ENCODE data around the gene LTB4R2.

Gene LTB4R2

GRCh38 chr14:24277606-24278321 is 32.2 kb upstream of the LTB4R2 start:
- peak; percentile 6 for DNase-seq

DNA sequence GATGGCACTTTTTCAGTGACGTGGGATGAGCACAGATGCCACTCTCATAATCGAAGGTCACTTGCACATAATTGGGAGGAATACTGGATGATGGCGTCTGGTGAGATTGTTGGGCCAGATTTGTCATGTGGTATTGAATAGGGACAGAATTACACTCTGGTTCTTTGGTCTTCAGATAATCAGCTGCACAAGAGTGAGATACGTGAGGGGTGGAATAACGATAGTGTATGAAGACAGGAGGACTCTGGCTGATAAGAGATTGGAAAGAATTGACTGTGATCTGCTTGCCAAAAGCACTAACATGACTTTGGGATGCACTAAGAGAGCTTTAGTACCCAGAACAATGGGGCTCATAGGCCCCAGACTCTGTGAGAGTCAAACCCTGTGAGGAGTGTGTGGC is 31.5 kb upstream of the LTB4R2 start:
- DNase-seq, result no peak

GRCh38 chr14:24279301-24280186 is 30.4 kb upstream of the LTB4R2 start:
- DNase-seq, result peak; percentile 51

DNA sequence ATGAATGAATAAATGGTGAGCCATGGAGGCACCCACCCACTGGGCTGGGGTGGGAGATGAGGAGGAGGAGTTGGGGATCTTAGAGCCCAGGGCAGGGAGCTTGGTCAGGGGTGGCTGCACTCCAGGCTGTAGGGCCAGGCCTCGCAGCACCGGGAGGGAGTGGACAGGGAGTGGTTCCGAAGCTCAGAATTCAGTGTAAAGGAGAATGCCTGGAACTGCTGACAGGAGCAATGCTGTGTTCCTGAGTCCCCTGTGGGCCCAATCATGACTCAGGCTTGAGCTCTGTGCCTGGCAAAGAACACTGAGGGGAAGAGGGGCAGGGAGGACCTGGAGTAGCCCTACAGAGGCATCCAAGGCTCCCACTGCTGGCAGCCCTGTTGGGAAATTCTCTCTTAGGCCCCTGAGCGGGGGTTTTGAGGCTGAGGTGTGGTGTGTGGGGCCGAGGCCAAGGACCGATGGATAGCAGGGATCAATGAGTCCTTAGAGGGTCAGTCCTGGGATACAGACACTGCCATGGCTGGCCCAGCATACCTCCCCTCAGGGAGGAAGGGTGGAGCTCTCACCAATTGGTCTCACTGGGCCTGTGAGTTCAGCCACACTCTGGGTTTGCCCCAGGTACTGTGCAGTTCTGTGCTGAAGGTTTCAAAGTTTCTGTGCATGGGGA is 29.0 kb upstream of the LTB4R2 start:
- DNase-seq, result no peak

DNA sequence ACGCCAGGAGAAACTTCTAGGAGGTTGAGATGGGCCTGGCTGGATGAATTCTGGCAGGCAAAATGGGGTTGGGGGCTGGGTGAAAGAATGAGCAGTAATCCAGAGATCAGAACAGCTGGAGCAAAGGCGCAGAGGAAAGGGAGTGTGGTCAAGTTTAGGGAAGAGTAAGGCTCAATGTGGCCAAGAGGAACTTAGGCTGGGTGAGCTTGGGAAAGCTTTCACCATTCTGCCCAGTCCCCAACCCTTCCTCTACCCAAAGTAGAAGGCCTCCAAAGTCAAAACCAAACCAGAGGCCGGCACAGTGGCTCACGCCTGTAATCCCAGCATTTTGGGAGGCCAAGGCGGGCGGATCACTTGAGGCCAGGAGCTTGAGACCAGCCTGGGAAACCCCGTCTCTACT is 28.3 kb upstream of the LTB4R2 start:
- DNase-seq, result no peak

DNA sequence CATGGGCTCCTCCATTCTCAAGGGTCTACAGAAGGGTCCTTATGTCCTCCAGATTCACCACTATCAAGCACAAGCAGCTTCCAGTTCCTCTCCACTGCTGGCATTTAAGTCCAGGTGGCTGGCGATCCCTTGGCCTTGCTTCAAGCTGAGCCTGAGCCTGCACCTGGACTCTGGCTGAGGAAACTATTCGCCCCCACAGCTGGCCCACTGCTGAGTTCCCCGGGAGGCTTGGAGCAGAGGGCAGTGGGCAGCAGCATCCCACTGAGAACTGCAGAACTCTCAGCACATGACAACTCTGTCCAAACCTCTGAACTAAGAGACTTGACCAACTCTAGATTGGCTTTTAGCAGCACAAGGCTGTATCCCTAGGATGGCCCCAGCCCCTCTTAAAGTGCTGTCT is 27.2 kb upstream of the LTB4R2 start:
- no peak for DNase-seq

- no peak for DNase-seq
Observed at GRCh38 chr14:24283796-24284460, 26.0 kb upstream of the LTB4R2 start.

DNA sequence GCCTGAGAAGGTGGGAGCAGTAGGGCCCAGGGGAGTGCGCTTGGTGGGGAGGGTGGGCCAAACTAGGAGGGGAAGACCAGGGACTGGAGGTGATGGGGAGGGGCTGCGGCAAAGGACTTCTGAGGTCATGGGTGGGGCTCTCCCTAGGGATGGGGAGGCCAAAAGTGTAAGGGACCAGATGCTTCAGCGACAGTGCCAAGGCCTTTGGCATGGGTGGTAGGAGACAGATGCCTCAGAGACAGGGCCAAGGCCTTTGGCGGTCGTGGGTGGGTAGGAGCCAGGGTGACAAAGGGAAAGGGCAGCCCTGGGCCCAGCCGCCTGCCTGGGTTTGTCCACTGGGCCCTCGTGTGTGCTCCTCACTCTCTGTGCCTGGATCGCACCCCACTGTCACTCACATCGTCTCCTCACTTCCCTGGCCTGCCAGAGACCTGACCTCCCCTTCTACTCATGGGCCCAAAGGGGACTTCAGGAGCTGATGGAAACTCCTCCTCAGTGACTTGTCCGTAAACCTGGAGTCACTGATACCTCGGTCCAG is 25.4 kb upstream of the LTB4R2 start:
- DNase-seq, result no peak

DNA sequence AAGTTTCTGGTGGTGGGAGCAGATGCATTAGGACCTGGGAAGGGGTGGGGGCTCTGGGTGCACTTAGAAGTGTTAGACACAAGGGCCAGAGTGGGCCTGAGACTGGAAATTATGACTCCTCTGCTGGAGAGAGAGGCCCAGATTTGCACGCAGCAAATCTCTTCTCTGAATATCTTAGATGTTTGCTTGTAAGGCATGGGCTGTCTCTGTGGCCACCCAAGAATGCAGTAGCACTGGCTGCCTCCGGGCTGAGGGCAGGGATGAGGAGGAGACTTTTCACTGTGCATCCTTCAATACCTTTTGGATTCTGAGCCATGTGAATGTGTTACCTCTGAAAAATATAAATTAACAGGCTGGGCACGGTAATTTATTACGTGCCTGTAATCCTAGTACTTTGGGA is 24.6 kb upstream of the LTB4R2 start:
- DNase-seq, result no peak

- no peak for DNase-seq
Observed at GRCh38 chr14:24286996-24287395, 22.9 kb upstream of the LTB4R2 start.

DNA sequence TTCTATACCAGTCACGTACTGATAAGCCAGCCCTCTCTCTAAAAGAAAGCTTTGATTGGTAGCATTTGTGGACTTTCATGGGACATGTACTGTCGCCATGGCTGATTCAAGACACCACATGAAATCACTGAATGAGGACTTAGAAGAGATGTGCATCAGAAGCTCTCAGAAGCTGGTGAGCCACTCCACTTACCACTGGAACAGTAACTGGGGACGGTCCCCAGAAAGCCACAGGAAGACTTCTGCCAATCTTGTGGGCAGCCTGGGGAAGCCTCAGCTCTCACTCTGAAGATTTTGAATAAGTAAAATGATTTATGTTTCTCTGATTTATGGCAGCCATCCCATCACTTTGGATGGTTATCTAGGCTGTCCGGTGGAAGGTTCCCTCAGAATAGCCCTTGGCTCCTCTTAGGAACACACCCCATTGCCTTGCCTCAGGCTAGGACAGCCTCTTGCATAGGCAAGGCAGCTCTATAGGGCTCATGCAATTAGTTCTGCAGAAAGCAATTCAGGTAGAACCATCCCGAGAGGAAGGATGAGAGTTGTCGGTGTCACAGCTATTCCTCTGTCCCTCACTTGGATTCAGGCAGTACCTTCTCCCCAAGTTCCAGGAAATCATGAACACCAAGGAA is 20.2 kb upstream of the LTB4R2 start:
- DNase-seq, result peak; percentile 65

DNA sequence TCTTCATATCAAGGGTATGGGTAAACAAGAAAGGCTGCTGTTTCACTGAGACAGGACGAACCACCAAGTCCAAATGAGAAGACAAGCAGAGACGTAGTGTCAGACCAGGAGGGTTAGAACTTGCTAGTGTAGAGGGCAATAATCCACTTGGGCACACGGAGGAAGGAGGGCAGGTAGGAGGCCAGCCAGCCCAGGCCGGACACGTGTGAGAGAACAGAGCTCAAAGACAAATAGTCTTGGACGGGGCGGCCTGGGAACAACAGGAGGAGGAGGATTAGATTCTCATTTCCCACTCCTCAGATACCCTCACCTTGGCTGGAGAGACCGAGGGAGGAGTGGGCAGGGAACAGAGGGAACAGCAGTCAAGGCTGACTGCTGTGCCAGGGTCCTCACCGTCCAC is 19.2 kb upstream of the LTB4R2 start:
- no peak for DNase-seq

DNA sequence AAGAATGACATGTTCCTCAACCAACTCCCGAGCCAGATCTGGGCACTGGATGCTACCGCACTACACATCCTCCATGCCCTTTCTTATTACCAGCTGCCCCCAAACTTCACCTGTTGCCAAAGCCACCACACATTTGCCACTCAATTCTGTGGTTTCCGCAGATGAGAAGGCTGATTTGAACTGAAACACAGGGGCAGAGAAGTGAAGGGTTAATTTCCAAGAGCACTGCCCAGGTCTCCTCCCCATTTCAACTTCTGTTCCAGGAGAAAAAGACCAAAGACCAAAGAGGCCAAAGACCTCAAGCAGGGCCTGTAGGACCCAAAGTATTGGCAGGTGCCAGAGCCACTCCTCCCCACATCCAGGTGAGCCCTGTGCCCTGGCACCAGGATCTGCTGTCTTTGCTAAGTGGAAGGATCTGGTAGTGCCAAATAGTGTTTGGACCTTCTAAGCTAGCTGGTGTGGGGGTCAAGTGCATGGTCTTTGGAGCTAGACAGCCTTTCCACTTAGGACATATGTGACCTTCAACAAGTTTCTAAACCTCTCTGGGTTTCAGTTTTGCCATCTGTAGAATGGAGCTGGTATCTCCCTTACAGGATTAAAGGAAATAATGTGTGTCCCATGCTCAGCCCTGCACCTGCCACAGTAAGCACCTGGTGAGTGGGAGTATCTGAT is 18.4 kb upstream of the LTB4R2 start:
- no peak for DNase-seq

DNA sequence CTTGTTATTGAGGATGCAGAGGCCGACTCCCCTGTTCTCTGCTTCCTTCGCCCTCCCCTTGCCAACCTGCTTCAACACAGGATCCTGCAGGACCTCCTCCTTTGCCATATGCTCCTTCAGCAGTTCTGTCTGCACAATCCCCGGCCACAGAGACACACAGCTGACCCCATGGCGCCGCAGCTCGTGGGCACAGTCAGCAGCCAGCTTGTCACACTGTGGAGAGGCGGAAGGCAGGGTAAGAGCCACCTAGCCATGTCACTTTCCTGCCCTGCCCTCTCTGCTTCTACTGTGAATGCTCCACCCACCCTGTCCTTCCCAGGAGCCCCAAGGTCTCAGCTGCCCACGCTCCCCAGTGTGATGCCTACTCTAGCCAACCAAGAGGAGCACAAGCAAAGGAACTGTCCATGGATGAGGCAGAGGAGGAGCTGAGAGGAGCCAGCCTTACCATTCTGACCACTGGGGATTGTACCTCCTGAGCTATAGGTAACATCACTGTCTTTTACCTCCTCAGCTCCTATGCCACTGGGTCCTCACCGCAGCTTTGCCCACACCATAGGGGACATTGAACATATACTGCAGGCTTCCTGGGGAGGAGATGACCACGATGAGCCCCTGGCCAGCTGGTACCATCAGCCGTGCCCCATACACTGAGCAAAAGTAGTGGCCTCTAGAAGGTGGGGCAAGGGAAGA is 17.7 kb upstream of the LTB4R2 start:
- DNase-seq, result no peak

GRCh38 chr14:24293525-24293924 is 16.4 kb upstream of the LTB4R2 start:
- DNase-seq, result no peak

DNA sequence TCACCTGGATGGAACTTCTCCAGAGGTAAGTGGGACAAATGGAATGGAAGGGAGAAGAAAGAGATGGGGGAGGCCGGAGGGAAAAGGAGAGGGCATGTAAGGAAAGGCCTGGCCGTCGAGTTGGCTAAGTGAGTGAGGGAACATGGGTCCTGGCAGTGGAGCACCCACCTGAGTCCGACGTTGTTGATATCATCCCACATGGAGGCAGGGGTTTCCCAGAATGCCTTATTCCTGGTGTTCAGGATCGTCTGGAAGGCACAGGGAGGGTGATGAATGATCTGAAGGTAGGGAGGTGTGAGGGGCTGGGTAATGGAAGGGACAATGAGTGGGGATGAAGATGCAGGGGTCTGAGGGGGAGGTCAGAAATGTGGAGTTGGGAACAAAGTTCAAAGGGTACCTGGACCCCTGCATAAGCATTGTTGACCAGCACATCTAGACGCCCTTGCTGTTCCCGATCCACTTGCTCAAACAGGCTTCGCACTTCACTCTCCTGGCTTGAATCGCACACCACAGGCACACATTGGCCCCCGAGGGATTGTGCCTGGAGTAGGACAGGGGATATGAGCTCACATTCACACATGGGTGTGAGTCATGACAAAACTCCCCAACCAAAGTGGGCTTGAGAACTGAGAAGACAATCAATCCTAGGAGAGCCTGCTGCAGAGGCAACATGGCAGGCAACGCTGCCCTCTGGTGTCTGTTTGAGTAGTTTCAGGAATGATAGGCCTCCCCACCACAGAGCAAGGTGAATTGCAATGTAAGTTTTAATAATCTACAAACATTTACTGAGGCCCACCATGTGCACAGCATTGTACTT is 13.4 kb upstream of the LTB4R2 start:
- DNase-seq, result peak; percentile 77

DNA sequence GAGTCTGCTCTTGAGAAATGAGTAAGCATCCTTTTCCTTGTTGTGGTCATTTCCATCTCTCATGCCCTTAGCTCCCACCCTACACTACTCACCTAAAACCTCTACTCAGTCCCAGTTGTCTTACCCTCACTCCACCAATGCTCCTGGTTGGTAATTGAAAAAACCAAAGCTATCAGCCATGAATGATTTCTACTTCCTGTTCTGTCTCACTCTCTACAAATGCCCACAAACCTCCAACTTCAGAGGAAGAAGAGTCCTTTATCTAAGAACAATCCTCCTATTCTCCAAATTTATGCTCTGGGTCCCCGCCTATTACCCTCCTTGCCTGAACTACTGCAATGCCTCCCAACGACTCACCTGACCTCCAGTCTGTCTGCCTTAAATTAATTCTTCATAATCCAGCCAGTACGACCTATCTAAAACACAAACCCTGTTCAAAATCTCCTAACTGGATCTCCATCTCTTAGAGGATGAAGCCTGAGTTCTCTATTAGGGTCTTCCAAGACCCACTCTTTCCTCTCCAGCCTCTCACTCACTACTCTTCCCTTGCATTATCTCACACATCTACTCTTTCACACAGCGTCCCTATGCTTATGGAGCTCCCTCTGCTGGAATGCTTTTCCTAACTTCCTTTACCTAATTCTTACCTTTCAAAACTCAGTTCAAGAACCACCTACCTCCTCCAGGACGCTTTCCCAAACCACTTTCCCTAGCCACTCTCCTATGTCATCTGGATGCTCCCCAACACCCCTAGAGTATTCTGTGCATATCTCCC is 12.6 kb upstream of the LTB4R2 start:
- DNase-seq, result no peak

GRCh38 chr14:24298892-24299254 is 11.1 kb upstream of the LTB4R2 start:
- DNase-seq, result no peak

All from activated naive CD4-positive, alpha-beta T cell treated with Interleukin-2 at 50 U/mL for 16 hours (primary cell).